ENCODE results near the gene PLGRKT.

The PLGRKT gene

GRCh38 chr9:5437254-5438216 is at the start of gene PLGRKT:
PLGRKT (minus strand) TSS chr9:5437925; CDS start chr9:5431977, 5,948 bp downstream.
- H3K27me3 ChIP-seq (ENCODE audit: control insufficient read depth in 2 of 2, insufficient read depth in 2 of 2, low read length in 2 of 2): no peaks in the 10 kb centered on the region

GRCh38 chr9:5486988-5487387 is 49.3 kb upstream of the PLGRKT start:
- Histone ChIP-seq H3K27ac (ENCODE audit: low read depth in 2 of 2, low read length in 2 of 2) (no peak overlapping the region), H3K27me3 (ENCODE audit: control insufficient read depth in 2 of 2, insufficient read depth in 2 of 2, low read length in 2 of 2) (no peaks in the 10 kb centered on the region), H3K4me3 (ENCODE audit: low read length in 2 of 2) (no peak overlapping the region), H3K9ac (ENCODE audit: low read depth in 1 of 2, low read length in 2 of 2) (no peak overlapping the region), H3K4me1 (ENCODE audit: control insufficient read depth in 2 of 2, insufficient read depth in 2 of 2, low read length in 2 of 2) (no peaks in the 10 kb centered on the region), H3K9me3 (ENCODE audit: control insufficient read depth in 2 of 2, low read length in 2 of 2) (no peaks in the 10 kb centered on the region), H3K36me3 (ENCODE audit: control insufficient read depth in 2 of 2, insufficient read depth in 2 of 2, low read length in 2 of 2) (no peaks in the 10 kb centered on the region)

More at GRCh38 chr9:5437254-5438216, at the start of gene PLGRKT:
- H3K27ac ChIP-seq (ENCODE audit: low read depth in 2 of 2, low read length in 2 of 2): peak within 1 kb of the TSS; percentile 96 to 97
- no peaks in the 10 kb centered on the region for H3K9me3 ChIP-seq (ENCODE audit: control insufficient read depth in 2 of 2, low read length in 2 of 2)
- H3K36me3 ChIP-seq (ENCODE audit: control insufficient read depth in 2 of 2, insufficient read depth in 2 of 2, low read length in 2 of 2): peaks cover 0 to 14% of the 10 kb centered on the region in 2 donors
- H3K4me1 ChIP-seq (ENCODE audit: control insufficient read depth in 2 of 2, insufficient read depth in 2 of 2, low read length in 2 of 2): peaks cover 7 to 24% of the 10 kb centered on the region in 2 donors
- H3K9ac ChIP-seq (ENCODE audit: low read depth in 1 of 2, low read length in 2 of 2): peak within 1 kb of the TSS; percentile 89 to 96
- peak within 1 kb of the TSS; percentile 70 to 78 for H3K4me3 ChIP-seq (ENCODE audit: low read length in 2 of 2)

- Histone ChIP-seq H3K9ac (ENCODE audit: low read depth in 1 of 2, low read length in 2 of 2) (no peak overlapping the region), H3K27ac (ENCODE audit: low read depth in 2 of 2, low read length in 2 of 2) (no peak overlapping the region), H3K27me3 (ENCODE audit: control insufficient read depth in 2 of 2, insufficient read depth in 2 of 2, low read length in 2 of 2) (no peaks in the 10 kb centered on the region), H3K9me3 (ENCODE audit: control insufficient read depth in 2 of 2, low read length in 2 of 2) (no peaks in the 10 kb centered on the region), H3K4me3 (ENCODE audit: low read length in 2 of 2) (no peak overlapping the region), H3K36me3 (ENCODE audit: control insufficient read depth in 2 of 2, insufficient read depth in 2 of 2, low read length in 2 of 2) (no peaks in the 10 kb centered on the region), H3K4me1 (ENCODE audit: control insufficient read depth in 2 of 2, insufficient read depth in 2 of 2, low read length in 2 of 2) (no peaks in the 10 kb centered on the region)
These were observed 47.8 kb upstream of the PLGRKT start for GRCh38 chr9:5485378-5486085.

- no peak overlapping the region for H3K9ac ChIP-seq (ENCODE audit: low read depth in 1 of 2, low read length in 2 of 2)
- no peaks in the 10 kb centered on the region for H3K9me3 ChIP-seq (ENCODE audit: control insufficient read depth in 2 of 2, low read length in 2 of 2)
- no peak overlapping the region for H3K27ac ChIP-seq (ENCODE audit: low read depth in 2 of 2, low read length in 2 of 2)
- H3K4me3 ChIP-seq (ENCODE audit: low read length in 2 of 2): no peak overlapping the region
- H3K27me3 ChIP-seq (ENCODE audit: control insufficient read depth in 2 of 2, insufficient read depth in 2 of 2, low read length in 2 of 2): no peaks in the 10 kb centered on the region
- H3K36me3 ChIP-seq (ENCODE audit: control insufficient read depth in 2 of 2, insufficient read depth in 2 of 2, low read length in 2 of 2): no peaks in the 10 kb centered on the region
- H3K4me1 ChIP-seq (ENCODE audit: control insufficient read depth in 2 of 2, insufficient read depth in 2 of 2, low read length in 2 of 2): no peaks in the 10 kb centered on the region
These were observed 45.6 kb upstream of the PLGRKT start for GRCh38 chr9:5483306-5483705.

GRCh38 chr9:5482194-5482593 is 44.5 kb upstream of the PLGRKT start:
- Histone ChIP-seq H3K9me3 (ENCODE audit: control insufficient read depth in 2 of 2, low read length in 2 of 2) (no peaks in the 10 kb centered on the region), H3K36me3 (ENCODE audit: control insufficient read depth in 2 of 2, insufficient read depth in 2 of 2, low read length in 2 of 2) (no peaks in the 10 kb centered on the region), H3K27me3 (ENCODE audit: control insufficient read depth in 2 of 2, insufficient read depth in 2 of 2, low read length in 2 of 2) (no peaks in the 10 kb centered on the region), H3K4me1 (ENCODE audit: control insufficient read depth in 2 of 2, insufficient read depth in 2 of 2, low read length in 2 of 2) (no peaks in the 10 kb centered on the region), H3K4me3 (ENCODE audit: low read length in 2 of 2) (no peak overlapping the region), H3K27ac (ENCODE audit: low read depth in 2 of 2, low read length in 2 of 2) (no peak overlapping the region), H3K9ac (ENCODE audit: low read depth in 1 of 2, low read length in 2 of 2) (no peak overlapping the region)

GRCh38 chr9:5481322-5482040 is 43.8 kb upstream of the PLGRKT start:
- Histone ChIP-seq H3K9ac (ENCODE audit: low read depth in 1 of 2, low read length in 2 of 2) (no peak overlapping the region), H3K4me3 (ENCODE audit: low read length in 2 of 2) (no peak overlapping the region), H3K27me3 (ENCODE audit: control insufficient read depth in 2 of 2, insufficient read depth in 2 of 2, low read length in 2 of 2) (no peaks in the 10 kb centered on the region), H3K4me1 (ENCODE audit: control insufficient read depth in 2 of 2, insufficient read depth in 2 of 2, low read length in 2 of 2) (no peaks in the 10 kb centered on the region), H3K27ac (ENCODE audit: low read depth in 2 of 2, low read length in 2 of 2) (no peak overlapping the region), H3K36me3 (ENCODE audit: control insufficient read depth in 2 of 2, insufficient read depth in 2 of 2, low read length in 2 of 2) (no peaks in the 10 kb centered on the region), H3K9me3 (ENCODE audit: control insufficient read depth in 2 of 2, low read length in 2 of 2) (no peaks in the 10 kb centered on the region)

GRCh38 chr9:5480919-5481318 is 43.2 kb upstream of the PLGRKT start:
- no peaks in the 10 kb centered on the region for H3K9me3 ChIP-seq (ENCODE audit: control insufficient read depth in 2 of 2, low read length in 2 of 2)
- H3K4me1 ChIP-seq (ENCODE audit: control insufficient read depth in 2 of 2, insufficient read depth in 2 of 2, low read length in 2 of 2): no peaks in the 10 kb centered on the region
- H3K27ac ChIP-seq (ENCODE audit: low read depth in 2 of 2, low read length in 2 of 2): no peak overlapping the region
- H3K36me3 ChIP-seq (ENCODE audit: control insufficient read depth in 2 of 2, insufficient read depth in 2 of 2, low read length in 2 of 2): no peaks in the 10 kb centered on the region
- H3K4me3 ChIP-seq (ENCODE audit: low read length in 2 of 2): no peak overlapping the region
- H3K9ac ChIP-seq (ENCODE audit: low read depth in 1 of 2, low read length in 2 of 2): no peak overlapping the region
- no peaks in the 10 kb centered on the region for H3K27me3 ChIP-seq (ENCODE audit: control insufficient read depth in 2 of 2, insufficient read depth in 2 of 2, low read length in 2 of 2)

GRCh38 chr9:5479994-5480694 is 42.4 kb upstream of the PLGRKT start:
- Histone ChIP-seq H3K4me3 (ENCODE audit: low read length in 2 of 2) (no peak overlapping the region), H3K27me3 (ENCODE audit: control insufficient read depth in 2 of 2, insufficient read depth in 2 of 2, low read length in 2 of 2) (no peaks in the 10 kb centered on the region), H3K4me1 (ENCODE audit: control insufficient read depth in 2 of 2, insufficient read depth in 2 of 2, low read length in 2 of 2) (no peaks in the 10 kb centered on the region), H3K36me3 (ENCODE audit: control insufficient read depth in 2 of 2, insufficient read depth in 2 of 2, low read length in 2 of 2) (no peaks in the 10 kb centered on the region), H3K9ac (ENCODE audit: low read depth in 1 of 2, low read length in 2 of 2) (no peak overlapping the region), H3K27ac (ENCODE audit: low read depth in 2 of 2, low read length in 2 of 2) (no peak overlapping the region), H3K9me3 (ENCODE audit: control insufficient read depth in 2 of 2, low read length in 2 of 2) (no peaks in the 10 kb centered on the region)

GRCh38 chr9:5478206-5478605 is 40.5 kb upstream of the PLGRKT start:
- Histone ChIP-seq H3K36me3 (ENCODE audit: control insufficient read depth in 2 of 2, insufficient read depth in 2 of 2, low read length in 2 of 2) (no peaks in the 10 kb centered on the region), H3K4me3 (ENCODE audit: low read length in 2 of 2) (no peak overlapping the region), H3K27ac (ENCODE audit: low read depth in 2 of 2, low read length in 2 of 2) (no peak overlapping the region), H3K4me1 (ENCODE audit: control insufficient read depth in 2 of 2, insufficient read depth in 2 of 2, low read length in 2 of 2) (no peaks in the 10 kb centered on the region), H3K9me3 (ENCODE audit: control insufficient read depth in 2 of 2, low read length in 2 of 2) (no peaks in the 10 kb centered on the region), H3K9ac (ENCODE audit: low read depth in 1 of 2, low read length in 2 of 2) (no peak overlapping the region), H3K27me3 (ENCODE audit: control insufficient read depth in 2 of 2, insufficient read depth in 2 of 2, low read length in 2 of 2) (no peaks in the 10 kb centered on the region)
